GM06990 (cell line): ENCODE results near the gene SMIM38.
A peak's percentile ranks its signal among the peaks of the same experiment; 100 is the strongest.

ENCODE experiments used
- DNase-seq: peaks from one replicate; pipeline ENCODE4 v3.0.0-alpha.2; 2011; ENCODE audit not compliant: insufficient read length; ENCODE audit errors: extremely low read depth
- H3K27me3 ChIP-seq: replicated peaks from 2 replicates; pipeline ENCODE4 v1.6.0; 2011; ENCODE audit warnings: low read length; ENCODE audit not compliant: control insufficient read depth, insufficient read depth
- H3K36me3 ChIP-seq: 2 replicates; pipeline ENCODE4 v1.5.1; 2011; ENCODE audit warnings: low read length; ENCODE audit not compliant: control insufficient read depth, insufficient read depth
- H3K4me3 ChIP-seq: replicated peaks from 2 replicates; pipeline ENCODE4 v1.5.1; 2011; ENCODE audit warnings: low read depth, mild to moderate bottlenecking, control low read depth, low read length
- CTCF ChIP-seq: IDR thresholded peaks from 2 replicates; pipeline ENCODE4 v1.5.1; 2011; ENCODE audit warnings: low read length, control low read depth, mild to moderate bottlenecking, inconsistent platforms; ENCODE audit not compliant: insufficient read depth, poor library complexity, severe bottlenecking

The SMIM38 gene

GRCh38 chr11:69152733-69153421 is 2.9 kb upstream of the SMIM38 start:
- no peak for DNase-seq
- H3K4me3 ChIP-seq = no peak overlapping the region
- H3K36me3 ChIP-seq = no peaks in the 10 kb centered on the region
- no peaks in the 10 kb centered on the region for H3K27me3 ChIP-seq
- TF ChIP-seq CTCF = no peak

- Histone ChIP-seq H3K27me3 (no peaks in the 10 kb centered on the region), H3K36me3 (no peaks in the 10 kb centered on the region; the same call in 1 of the 2 replicates)
- DNase-seq = no peak
Measured at GRCh38 chr11:69153661-69154060, 2.1 kb upstream of the SMIM38 start.

GRCh38 chr11:69154211-69154913 is 1.4 kb upstream of the SMIM38 start:
- Histone ChIP-seq H3K36me3 (no peaks in the 10 kb centered on the region; the same call in 1 of the 2 replicates), H3K27me3 (no peaks in the 10 kb centered on the region), H3K4me3 (no peak overlapping the region)
- no peak for DNase-seq
- no peak for TF ChIP-seq CTCF

More at GRCh38 chr11:69153661-69154060, 2.1 kb upstream of the SMIM38 start:
- TF ChIP-seq CTCF = no peak
- H3K4me3 ChIP-seq = no peak overlapping the region

GRCh38 chr11:69154938-69155301 is 815 bp upstream of the SMIM38 start:
- no peak for TF ChIP-seq CTCF
- Histone ChIP-seq H3K27me3 (no peaks in the 10 kb centered on the region), H3K4me3 (no peak overlapping the region), H3K36me3 (no peaks in the 10 kb centered on the region; the same call in 1 of the 2 replicates)
- DNase-seq = no peak

- Histone ChIP-seq H3K27me3 (no peaks in the 10 kb centered on the region), H3K4me3 (peak overlapping the region; percentile 61), H3K36me3 (no peaks in the 10 kb centered on the region; the same call in 1 of the 2 replicates)
- TF ChIP-seq CTCF = no peak
- no peak for DNase-seq
Measured at GRCh38 chr11:69156235-69156639, 502 bp downstream of the SMIM38 start.
